ENCODE data around the gene CACTIN. TPM values are rescaled to one million over a fixed set of nuclear protein-coding genes. Genes with fewer than 3 reads are reported as not detected.
"Not testable (repeated sequence)": the region's sequence is repeated elsewhere in the genome, so short reads cannot be mapped to it uniquely, and the experiment has no call there.

The CACTIN gene
- polyA plus RNA-seq, 1 of the 3 experiments (the other 2 are of a cell fraction): 36.4 TPM

GRCh38 chr19:3648037-3648905, 21.7 kb upstream of the CACTIN start:
- H4K20me1 ChIP-seq (ENCODE audit: insufficient read depth): no peaks in the 10 kb centered on the region
- no peak for DNase-seq
- H3K9me3 ChIP-seq: no peaks in the 10 kb centered on the region
- WGBS (ENCODE audit: low lambda C conversion rate): 100% methylated on average over 5 of the region's 33 CpGs
- H3F3A ChIP-seq (replicated peaks; ENCODE audit: insufficient read depth): no peaks in the 10 kb centered on the region
- H3K9me2 ChIP-seq: no peaks in the 10 kb centered on the region
- TF ChIP-seq JUND (IDR thresholded peaks at IDR 0.05): no peak
- TF ChIP-seq ZBTB33 (IDR thresholded peaks at IDR 0.05; ENCODE audit: borderline replicate concordance, low read depth): no peak
- TF ChIP-seq REST (IDR thresholded peaks at IDR 0.05; ENCODE audit: low read depth, low read length): no peak
- TF ChIP-seq RCOR1 (IDR thresholded peaks at IDR 0.05; ENCODE audit: low read length): no peak
- TF ChIP-seq CTCF (IDR thresholded peaks at IDR 0.05): no peak
- no peak for TF ChIP-seq TCF12 (IDR thresholded peaks at IDR 0.05)
- TF ChIP-seq IRF3 (IDR thresholded peaks at IDR 0.05; ENCODE audit: low read depth, low read length): no peak
- CTCF ChIA-PET: interaction anchor here (0.9 to 2.3 kb wide), 2 partner anchors 18 to 51 kb away, joined by 3 to 9 read pairs; no protein-coding TSS in a partner anchor
- no peak overlapping the region for H3K9ac ChIP-seq
- H3K27me3 ChIP-seq (ENCODE audit: insufficient read depth): no peaks in the 10 kb centered on the region
- no peaks in the 10 kb centered on the region for H3K79me2 ChIP-seq (ENCODE audit: insufficient read depth)
- POLR2A ChIA-PET: no interaction called here
- H3K4me2 ChIP-seq: no peak overlapping the region
- H3K36me3 ChIP-seq (replicated peaks in 1 of 2; ENCODE audit: control insufficient read depth in 1 of 2, insufficient read depth in 2 of 2, low read length in 1 of 2): peaks cover 6 to 18% of the 10 kb centered on the region in 2 experiments
- H3K27ac ChIP-seq (ENCODE audit: low read depth in 2 of 2, low read length in 1 of 2): no peak overlapping the region
- no peaks in the 10 kb centered on the region for H3K4me1 ChIP-seq (ENCODE audit: control insufficient read depth in 1 of 2, insufficient read depth in 2 of 2, low read depth in 1 of 2, low read length in 1 of 2)
- no peak overlapping the region for H2AFZ ChIP-seq (ENCODE audit: low read depth)
- H3K4me3 ChIP-seq (ENCODE audit: low read depth in 2 of 2, low read length in 1 of 2): no peak overlapping the region

GRCh38 chr19:3647102-3647501, 20.5 kb upstream of the CACTIN start:
- H3K27me3 ChIP-seq (ENCODE audit: insufficient read depth); H3K4me1 ChIP-seq (ENCODE audit: control insufficient read depth in 1 of 2, insufficient read depth in 2 of 2, low read depth in 1 of 2, low read length in 1 of 2); H3K4me2 ChIP-seq; H2AFZ ChIP-seq (ENCODE audit: low read depth); H3K9me2 ChIP-seq; H3K27ac ChIP-seq (ENCODE audit: low read depth in 2 of 2, low read length in 1 of 2); DNase-seq; POLR2A ChIA-PET; H3K9me3 ChIP-seq; H3K4me3 ChIP-seq (ENCODE audit: low read depth in 2 of 2, low read length in 1 of 2); H3F3A ChIP-seq (replicated peaks; ENCODE audit: insufficient read depth); H3K36me3 ChIP-seq (replicated peaks in 1 of 2; ENCODE audit: control insufficient read depth in 1 of 2, insufficient read depth in 2 of 2, low read length in 1 of 2); H4K20me1 ChIP-seq (ENCODE audit: insufficient read depth); H3K9ac ChIP-seq; H3K79me2 ChIP-seq (ENCODE audit: insufficient read depth): not testable (repeated sequence)
- CTCF ChIA-PET: interaction anchor here (2.3 kb wide), 1 partner anchor 19 kb away, joined by 9 read pairs; no protein-coding TSS in a partner anchor
- WGBS (ENCODE audit: low lambda C conversion rate): 100% methylated on average over 2 of the region's 5 CpGs
